Stimulated activated CD4-positive, alpha-beta T cell treated with anti-CD3 and anti-CD28 coated beads, Interleukin-15, amount 100 ng/mL, for 1 hour (primary cell): ENCODE data around the gene SMARCA5.
"Not testable (repeated sequence)": the region's sequence is repeated elsewhere in the genome, so short reads cannot be mapped to it uniquely, and the experiment has no call there.

ENCODE experiments used
- DNase-seq, 2 donors: peaks; one replicate each; pipeline ENCODE4 v3.0.0-alpha.2; 2020; ENCODE audit warnings: low read depth in 1 of 2, low spot score in 1 of 2

Gene SMARCA5

GRCh38 chr4:143513314-143514168 lies at the start of gene SMARCA5:
TSS of gene SMARCA5 (plus strand) at chr4:143513702. CDS start at chr4:143513925, 223 bp downstream.
- DNase-seq: peak; percentile 89 to 92

- no peak for DNase-seq
Observed at GRCh38 chr4:143473334-143474126, 40.0 kb upstream of the SMARCA5 start.

DNA sequence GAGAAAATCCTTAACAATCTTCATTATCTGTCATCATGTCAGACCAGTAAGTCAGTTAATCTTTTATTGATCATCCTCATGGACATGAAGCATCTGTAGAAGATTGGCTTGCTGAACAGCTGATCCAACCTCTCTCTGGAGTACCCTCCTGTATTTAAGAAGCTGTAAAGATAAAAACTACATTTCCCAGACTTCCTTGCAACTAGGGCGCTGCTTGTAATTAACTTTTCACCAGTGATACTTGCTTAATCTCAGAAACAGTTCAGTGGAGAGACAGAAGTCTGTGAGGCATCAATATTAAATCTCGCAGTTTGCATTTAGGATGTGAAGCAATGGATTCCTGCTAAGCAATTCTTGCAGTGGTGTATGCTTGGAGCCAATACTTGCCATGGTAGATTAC lies 36.0 kb upstream of the SMARCA5 start:
- DNase-seq: no peak

DNA sequence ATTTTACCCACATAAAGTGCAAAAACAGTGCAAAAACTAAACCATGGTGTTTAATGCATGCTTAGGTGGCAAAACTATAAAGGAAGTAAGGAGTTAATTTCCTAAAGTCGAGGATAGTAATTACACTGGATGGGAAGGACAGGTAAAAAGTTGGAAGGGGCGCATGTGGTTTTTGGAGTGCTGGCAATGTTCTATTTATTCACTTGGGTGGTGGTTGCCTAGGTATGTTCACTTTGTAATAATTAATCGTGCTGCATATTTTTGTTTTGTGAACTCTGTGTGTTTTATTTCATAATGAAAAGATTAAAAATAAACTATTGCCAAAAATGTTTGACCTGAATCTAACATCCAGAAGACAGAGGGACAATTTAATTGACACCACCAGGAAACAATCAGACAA lies 32.1 kb upstream of the SMARCA5 start:
- no peak for DNase-seq

GRCh38 chr4:143482840-143483239 lies 30.7 kb upstream of the SMARCA5 start:
- no peak for DNase-seq

- no peak for DNase-seq
Observed at GRCh38 chr4:143486314-143486713, 27.2 kb upstream of the SMARCA5 start.

DNA sequence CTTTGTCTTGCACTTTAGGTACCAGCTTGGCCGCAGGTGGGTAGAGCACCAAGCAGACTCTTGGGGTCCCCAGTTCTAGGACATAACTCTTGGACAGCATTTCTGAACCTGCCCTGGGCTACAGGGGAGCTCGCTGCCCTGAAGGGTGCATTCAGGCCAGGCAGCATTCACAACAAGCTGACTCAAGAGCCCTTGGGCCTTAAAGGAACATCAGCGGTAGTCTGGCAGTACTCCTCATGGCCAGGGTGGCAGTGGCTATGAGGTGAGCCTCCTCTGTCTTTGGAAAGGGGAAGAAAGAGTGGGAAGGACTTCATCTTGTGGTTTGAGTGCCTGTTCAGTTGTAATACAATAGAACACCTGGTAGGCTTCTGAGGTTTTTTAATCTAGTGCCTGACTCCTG lies 24.8 kb upstream of the SMARCA5 start:
- no peak for DNase-seq

DNA sequence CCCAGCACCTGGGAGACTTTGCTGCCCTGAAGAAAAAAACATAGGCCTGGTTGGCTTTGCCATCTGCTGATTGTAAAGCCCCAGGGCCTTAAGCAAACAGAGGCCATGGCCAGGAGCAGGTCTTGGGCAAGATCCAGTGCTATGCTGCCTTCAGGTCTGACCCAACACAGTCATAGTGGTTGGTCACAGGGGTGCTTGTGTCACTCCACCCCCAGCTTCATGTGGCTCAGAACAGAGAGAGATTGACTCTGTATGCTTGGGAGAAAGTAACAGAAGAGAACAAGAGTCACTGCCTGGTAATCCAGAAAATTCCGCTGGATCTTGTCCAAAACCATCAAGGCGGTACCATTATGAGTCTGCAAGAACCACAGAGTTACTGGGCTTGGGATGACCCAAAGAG lies 24.4 kb upstream of the SMARCA5 start:
- DNase-seq: no peak

- no peak for DNase-seq
Observed at GRCh38 chr4:143498021-143498420, 15.5 kb upstream of the SMARCA5 start.

DNA sequence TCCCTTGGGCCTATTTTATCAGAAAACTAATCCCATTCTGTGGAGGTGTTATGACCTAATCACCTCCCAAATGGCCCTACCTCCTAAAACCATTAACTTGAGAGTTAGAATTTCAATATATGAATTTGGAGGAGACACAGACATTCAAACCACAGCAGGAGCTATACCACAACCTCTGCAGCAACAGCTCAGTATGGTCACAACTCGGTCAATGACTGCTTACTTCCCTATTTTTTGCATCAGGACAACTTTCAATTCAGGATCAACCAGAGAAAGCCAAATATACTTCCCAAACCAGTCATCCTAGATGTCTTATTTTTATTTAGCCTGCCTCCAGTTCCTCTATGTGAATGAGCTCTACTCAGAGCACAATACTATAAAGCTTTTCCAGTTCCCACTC lies 11.3 kb upstream of the SMARCA5 start:
- DNase-seq: no peak

DNA sequence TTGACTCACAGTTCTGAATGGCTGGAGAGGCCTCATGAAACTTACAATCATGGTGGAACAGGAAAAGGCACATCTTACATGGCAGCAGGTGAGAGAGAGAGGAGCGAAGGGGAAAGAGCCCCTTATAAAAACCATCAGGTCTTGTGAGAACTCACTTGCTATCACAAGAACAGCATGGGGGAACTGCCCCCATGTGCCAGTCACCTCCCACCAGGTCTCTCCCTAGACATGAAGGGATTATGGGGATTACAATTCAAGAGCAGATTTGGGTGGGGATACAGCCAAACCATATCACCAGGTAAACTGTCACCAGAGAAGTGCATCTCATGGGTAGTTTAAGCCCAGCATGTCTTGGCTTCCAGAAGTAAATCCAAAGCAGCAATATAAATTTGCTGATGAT lies 7.5 kb upstream of the SMARCA5 start:
- no peak for DNase-seq

DNA sequence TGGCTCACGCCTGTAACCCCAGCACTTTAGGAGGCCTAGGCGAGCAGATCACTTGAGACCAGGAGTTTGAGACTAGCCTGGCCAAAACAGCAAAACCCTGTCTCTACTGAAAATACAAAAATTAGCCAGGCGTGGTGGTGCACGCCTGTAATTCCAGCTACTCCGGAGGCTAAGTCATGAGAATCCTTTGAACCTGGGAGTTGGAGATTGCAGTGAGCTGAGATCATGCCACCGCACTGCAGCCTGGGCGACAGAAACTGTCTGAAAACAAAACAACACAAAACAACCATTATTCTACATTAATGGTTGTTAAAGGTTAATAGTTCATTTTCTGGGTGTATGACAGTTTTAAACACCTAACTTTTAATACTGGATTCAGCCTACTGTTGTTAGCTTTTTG lies 1.6 kb upstream of the SMARCA5 start:
- DNase-seq: no peak

DNA sequence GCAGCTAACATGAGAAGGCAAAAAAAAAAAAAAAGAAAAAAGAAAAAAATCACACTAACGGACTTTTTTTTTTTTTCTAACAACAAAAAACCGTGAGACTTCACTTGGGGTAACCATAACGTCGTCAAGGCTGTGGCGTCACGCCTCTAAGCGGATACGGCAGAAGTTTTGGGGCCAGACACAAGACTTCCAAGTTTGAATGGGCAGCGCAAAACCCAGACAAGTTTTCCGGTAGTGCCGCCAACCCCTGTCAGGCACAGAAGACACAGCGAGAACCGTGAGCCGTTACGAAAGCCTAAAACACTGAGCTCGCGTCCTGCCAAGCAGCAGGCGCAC lies 556 bp upstream of the SMARCA5 start:
- no peak for DNase-seq

- DNase-seq: no peak
Observed at GRCh38 chr4:143514169-143514495, 630 bp downstream of the SMARCA5 start.

GRCh38 chr4:143514497-143514896 lies 995 bp downstream of the SMARCA5 start:
- no peak for DNase-seq

DNA sequence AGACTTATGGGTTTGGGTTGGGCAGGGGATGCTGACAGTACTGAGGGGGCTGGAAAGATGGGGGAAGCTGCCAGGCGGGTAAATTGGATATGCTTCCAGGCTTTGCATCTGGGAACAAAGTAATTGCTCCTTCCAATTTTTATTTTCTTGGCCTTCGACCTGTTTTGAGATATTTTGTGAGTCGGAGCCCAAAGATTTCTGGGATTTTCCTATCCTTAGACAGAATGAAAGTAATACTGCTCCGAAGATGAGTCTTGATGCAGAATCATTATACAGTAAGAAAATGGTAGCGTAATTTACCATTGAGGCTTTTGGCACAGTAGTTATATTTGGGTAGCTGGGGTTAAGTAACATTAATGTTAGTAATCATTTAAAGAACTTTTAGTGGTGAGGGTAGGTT lies 1.4 kb downstream of the SMARCA5 start:
- DNase-seq: no peak

DNA sequence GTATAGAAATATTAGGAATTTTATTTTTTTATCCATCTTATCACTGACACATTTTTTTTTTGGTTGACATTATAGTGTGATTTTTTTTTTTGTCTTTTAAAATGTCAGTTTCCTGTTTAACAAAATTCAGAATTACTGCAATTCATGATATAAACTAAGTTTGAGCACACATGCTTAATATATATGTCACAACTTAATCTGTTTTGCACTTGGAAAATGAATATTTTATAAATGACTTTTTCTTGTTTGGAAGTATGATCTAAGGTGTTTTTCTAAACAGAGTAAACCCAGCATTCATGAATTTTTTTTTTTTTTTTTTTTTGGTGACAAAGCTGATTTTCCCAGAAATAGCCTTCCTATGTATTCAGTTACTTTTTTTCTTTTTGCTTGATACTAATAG lies 2.4 kb downstream of the SMARCA5 start:
- DNase-seq: no peak

DNA sequence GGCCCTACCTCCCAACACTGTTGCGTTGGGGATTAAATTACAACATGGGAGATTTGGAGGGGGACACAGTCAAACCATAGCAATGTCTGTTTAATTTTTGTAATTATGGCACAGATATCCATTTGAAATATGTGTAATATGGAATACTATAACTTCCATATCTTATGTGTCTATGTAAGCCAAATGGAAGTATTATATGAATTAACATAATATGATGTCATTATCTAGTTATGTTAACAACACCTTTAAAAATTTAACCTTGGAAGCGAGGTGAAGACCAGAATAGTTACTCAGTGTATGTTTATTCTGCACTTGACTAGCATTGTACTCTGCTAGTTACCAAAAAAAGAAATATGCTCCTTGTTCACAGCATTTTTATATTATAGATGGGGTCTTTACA lies 4.3 kb downstream of the SMARCA5 start:
- no peak for DNase-seq

- DNase-seq: no peak
Observed at GRCh38 chr4:143524211-143524610, 10.7 kb downstream of the SMARCA5 start.

- DNase-seq: not testable (repeated sequence)
Observed at GRCh38 chr4:143528046-143528445, 14.5 kb downstream of the SMARCA5 start.

GRCh38 chr4:143531380-143531779 lies 17.9 kb downstream of the SMARCA5 start:
- DNase-seq: no peak

- no peak for DNase-seq
Observed at GRCh38 chr4:143531788-143532491, 18.4 kb downstream of the SMARCA5 start.
